ENCODE measurements around the gene ARHGAP15. TPM values are rescaled to one million over a fixed set of nuclear protein-coding genes. Genes with fewer than 3 reads are reported as not detected.

ARHGAP15 gene
- total and polyA plus RNA-seq, 2 donors (not counting 1 experiment from before 2014, with no cell fraction given): 0.07 TPM; not detected in 1

DNA sequence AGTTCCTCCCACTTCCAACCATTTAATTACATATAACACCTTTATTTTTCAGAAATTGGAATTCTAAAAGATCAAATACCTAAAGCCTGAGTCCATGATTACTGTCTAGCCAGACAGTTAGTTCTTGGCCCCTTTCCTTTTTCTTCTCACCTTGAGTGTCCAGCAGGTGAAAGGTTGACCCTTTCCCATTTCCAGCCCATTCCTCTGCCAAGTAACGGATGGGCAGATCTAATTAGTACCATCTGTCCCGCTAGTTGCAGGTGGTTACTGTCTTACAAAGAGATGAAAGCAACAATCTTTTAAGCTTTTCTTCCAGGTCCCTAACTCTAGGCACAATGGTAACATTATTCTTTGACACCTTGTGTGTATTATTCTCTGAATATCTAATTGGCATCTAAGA lies 506.7 kb downstream of the ARHGAP15 start:
- H3K27ac ChIP-seq (ENCODE audit: insufficient read depth, low read length): no peak overlapping the region
- no peaks in the 10 kb centered on the region for H3K27me3 ChIP-seq (ENCODE audit: control insufficient read depth, insufficient read depth, low read length)
- H3K4me3 ChIP-seq (replicated peaks in 1 of 4; ENCODE audit: control extremely low read depth in 1 of 4, insufficient read depth in 1 of 4, low read depth in 3 of 4, low read length in 4 of 4): no peak overlapping the region
- H4K20me1 ChIP-seq (ENCODE audit: control insufficient read depth, extremely low read depth, insufficient read depth, low read length): no peaks in the 10 kb centered on the region
- H3K9ac ChIP-seq (ENCODE audit: insufficient read depth, low read length): no peak overlapping the region
- no peaks in the 10 kb centered on the region for H3K9me3 ChIP-seq (ENCODE audit: control insufficient read depth, insufficient read depth, low read depth, low read length)
- TF ChIP-seq, protein P1, sequence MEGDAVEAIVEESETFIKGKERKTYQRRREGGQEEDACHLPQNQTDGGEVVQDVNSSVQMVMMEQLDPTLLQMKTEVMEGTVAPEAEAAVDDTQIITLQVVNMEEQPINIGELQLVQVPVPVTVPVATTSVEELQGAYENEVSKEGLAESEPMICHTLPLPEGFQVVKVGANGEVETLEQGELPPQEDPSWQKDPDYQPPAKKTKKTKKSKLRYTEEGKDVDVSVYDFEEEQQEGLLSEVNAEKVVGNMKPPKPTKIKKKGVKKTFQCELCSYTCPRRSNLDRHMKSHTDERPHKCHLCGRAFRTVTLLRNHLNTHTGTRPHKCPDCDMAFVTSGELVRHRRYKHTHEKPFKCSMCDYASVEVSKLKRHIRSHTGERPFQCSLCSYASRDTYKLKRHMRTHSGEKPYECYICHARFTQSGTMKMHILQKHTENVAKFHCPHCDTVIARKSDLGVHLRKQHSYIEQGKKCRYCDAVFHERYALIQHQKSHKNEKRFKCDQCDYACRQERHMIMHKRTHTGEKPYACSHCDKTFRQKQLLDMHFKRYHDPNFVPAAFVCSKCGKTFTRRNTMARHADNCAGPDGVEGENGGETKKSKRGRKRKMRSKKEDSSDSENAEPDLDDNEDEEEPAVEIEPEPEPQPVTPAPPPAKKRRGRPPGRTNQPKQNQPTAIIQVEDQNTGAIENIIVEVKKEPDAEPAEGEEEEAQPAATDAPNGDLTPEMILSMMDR (conservative IDR thresholded peaks at IDR 0.05 in 1 of 2, IDR thresholded peaks at IDR 0.05 in 1 of 2; ENCODE audit: low read depth in 1 of 2, low read length in 2 of 2): no peak
- no peak for TF ChIP-seq EZH2 (IDR thresholded peaks at IDR 0.05; ENCODE audit: low read length, missing control alignments)
- no peaks in the 10 kb centered on the region for H3K36me3 ChIP-seq (ENCODE audit: control insufficient read depth, insufficient read depth, low read length)
- H3K4me1 ChIP-seq (ENCODE audit: control insufficient read depth, extremely low read depth, insufficient read depth, low read length): no peaks in the 10 kb centered on the region
- H2AFZ ChIP-seq (ENCODE audit: low read length): no peak overlapping the region
- DNase-seq (ENCODE audit: low read depth in 2 of 2): no peak
- H3K79me2 ChIP-seq (ENCODE audit: control insufficient read depth, insufficient read depth, low read length): no peaks in the 10 kb centered on the region
- no peak overlapping the region for H3K4me2 ChIP-seq (ENCODE audit: extremely low read depth, insufficient read depth, low read length)

DNA sequence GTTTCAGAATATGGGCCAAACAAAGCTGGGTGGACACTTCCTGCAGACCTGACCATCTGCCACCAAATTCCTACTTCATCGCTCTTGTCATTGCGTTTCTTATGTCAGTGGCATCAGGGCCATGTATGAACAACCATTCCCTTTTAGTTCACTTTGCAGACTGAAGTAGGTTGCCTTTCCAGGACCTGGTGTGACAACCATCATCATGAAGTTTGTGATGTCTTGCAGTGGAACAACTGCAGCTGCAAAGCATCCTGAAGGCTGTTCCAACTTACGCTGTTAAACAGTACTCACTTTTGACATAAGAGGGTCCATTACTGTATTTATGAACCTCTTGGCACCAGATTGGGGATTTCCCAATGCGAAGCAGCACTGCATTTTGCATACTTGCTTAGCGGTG lies 511.6 kb downstream of the ARHGAP15 start:
- Histone ChIP-seq H3K9me3 (ENCODE audit: control insufficient read depth, insufficient read depth, low read depth, low read length) (no peaks in the 10 kb centered on the region), H4K20me1 (ENCODE audit: control insufficient read depth, extremely low read depth, insufficient read depth, low read length) (no peaks in the 10 kb centered on the region), H3K27ac (ENCODE audit: insufficient read depth, low read length) (no peak overlapping the region), H3K27me3 (ENCODE audit: control insufficient read depth, insufficient read depth, low read length) (no peaks in the 10 kb centered on the region), H3K9ac (ENCODE audit: insufficient read depth, low read length) (no peak overlapping the region), H2AFZ (ENCODE audit: low read length) (no peak overlapping the region), H3K4me3 (replicated peaks in 1 of 4; ENCODE audit: control extremely low read depth in 1 of 4, insufficient read depth in 1 of 4, low read depth in 3 of 4, low read length in 4 of 4) (no peak overlapping the region), H3K79me2 (ENCODE audit: control insufficient read depth, insufficient read depth, low read length) (no peaks in the 10 kb centered on the region), H3K36me3 (ENCODE audit: control insufficient read depth, insufficient read depth, low read length) (no peaks in the 10 kb centered on the region), H3K4me1 (ENCODE audit: control insufficient read depth, extremely low read depth, insufficient read depth, low read length) (no peaks in the 10 kb centered on the region), H3K4me2 (ENCODE audit: extremely low read depth, insufficient read depth, low read length) (no peak overlapping the region)
- TF ChIP-seq EZH2 (IDR thresholded peaks at IDR 0.05; ENCODE audit: low read length, missing control alignments): no peak
- TF ChIP-seq, protein P1 (conservative IDR thresholded peaks at IDR 0.05 in 1 of 2, IDR thresholded peaks at IDR 0.05 in 1 of 2; ENCODE audit: low read depth in 1 of 2, low read length in 2 of 2): no peak
- DNase-seq (ENCODE audit: low read depth in 2 of 2): no peak

DNA sequence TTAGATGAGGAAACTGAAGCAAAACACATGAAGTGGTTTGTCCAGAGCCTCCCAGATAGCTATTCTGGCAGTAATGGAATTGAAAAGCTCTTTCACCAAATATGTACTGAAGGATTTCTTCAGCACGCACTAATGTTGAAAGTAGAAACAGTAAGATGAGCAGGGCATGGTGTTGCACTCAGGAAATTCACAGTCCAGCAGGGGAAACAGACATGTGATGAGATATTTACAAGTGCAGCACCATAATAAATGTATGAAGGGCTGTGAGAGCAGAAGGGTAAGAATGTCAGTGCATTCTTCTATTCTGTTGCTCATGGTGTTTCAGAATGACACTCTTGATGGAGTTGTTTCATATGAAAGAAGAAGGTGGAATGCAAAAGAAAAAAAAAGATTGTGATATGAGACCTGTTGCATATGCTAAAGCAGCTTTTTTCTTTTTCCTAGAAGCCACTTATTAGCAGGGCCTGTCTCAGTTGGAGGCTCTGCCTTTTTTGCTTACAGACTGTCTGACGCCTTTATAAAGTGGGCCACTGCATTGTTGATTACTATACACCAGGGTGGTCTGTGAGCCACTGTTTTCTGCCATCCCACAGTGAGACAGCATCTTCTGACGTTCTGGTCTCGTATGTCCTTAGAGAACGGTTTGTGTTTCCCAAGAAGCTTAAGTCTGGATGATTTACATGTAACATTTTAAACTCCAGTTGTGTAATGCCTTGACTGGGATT lies 516.9 kb downstream of the ARHGAP15 start:
- Histone ChIP-seq H3K27me3 (ENCODE audit: control insufficient read depth, insufficient read depth, low read length) (no peaks in the 10 kb centered on the region), H3K9me3 (ENCODE audit: control insufficient read depth, insufficient read depth, low read depth, low read length) (no peaks in the 10 kb centered on the region), H3K4me2 (ENCODE audit: extremely low read depth, insufficient read depth, low read length) (no peak overlapping the region), H3K9ac (ENCODE audit: insufficient read depth, low read length) (no peak overlapping the region), H3K4me3 (replicated peaks in 1 of 4; ENCODE audit: control extremely low read depth in 1 of 4, insufficient read depth in 1 of 4, low read depth in 3 of 4, low read length in 4 of 4) (no peak overlapping the region), H3K36me3 (ENCODE audit: control insufficient read depth, insufficient read depth, low read length) (no peaks in the 10 kb centered on the region), H3K27ac (ENCODE audit: insufficient read depth, low read length) (no peak overlapping the region), H3K79me2 (ENCODE audit: control insufficient read depth, insufficient read depth, low read length) (no peaks in the 10 kb centered on the region), H4K20me1 (ENCODE audit: control insufficient read depth, extremely low read depth, insufficient read depth, low read length) (no peaks in the 10 kb centered on the region), H3K4me1 (ENCODE audit: control insufficient read depth, extremely low read depth, insufficient read depth, low read length) (no peaks in the 10 kb centered on the region), H2AFZ (ENCODE audit: low read length) (no peak overlapping the region)
- TF ChIP-seq, protein P1 (conservative IDR thresholded peaks at IDR 0.05 in 1 of 2, IDR thresholded peaks at IDR 0.05 in 1 of 2; ENCODE audit: low read depth in 1 of 2, low read length in 2 of 2): no peak
- TF ChIP-seq EZH2 (IDR thresholded peaks at IDR 0.05; ENCODE audit: low read length, missing control alignments): no peak
- no peak for DNase-seq (ENCODE audit: low read depth in 2 of 2)

Measured in fibroblast of lung (primary cell).